Left ventricle myocardium inferior (tissue), 1 donor: ENCODE results near the gene VAV3. TPM values are rescaled to one million over a fixed set of nuclear protein-coding genes. Genes with fewer than 3 reads are reported as not detected.

Experiments
- DNase-seq: peaks from one replicate; pipeline ENCODE4 v3.0.0-alpha.2; 2020
- H3K27ac ChIP-seq: fragments of 200-600 bp; replicated peaks from 2 replicates; pipeline ENCODE4 v1.8.0; 2021
- H3K27me3 ChIP-seq: fragments of 200-600 bp; 2 replicates; pipeline ENCODE4 v1.8.0; 2021; ENCODE audit warnings: low read depth
- H3K36me3 ChIP-seq: fragments of 200-600 bp; 2 replicates; pipeline ENCODE4 v1.8.0; 2021
- H3K4me1 ChIP-seq: fragments of 200-600 bp; 2 replicates; pipeline ENCODE4 v1.8.0; 2021
- H3K4me3 ChIP-seq: fragments of 200-600 bp; 2 replicates; pipeline ENCODE4 v1.8.0; 2021; ENCODE audit warnings: mild to moderate bottlenecking, moderate library complexity
- H3K9me3 ChIP-seq: fragments of 200-600 bp; replicated peaks from 2 replicates; pipeline ENCODE4 v1.8.0; 2021
- CTCF ChIP-seq: fragments of 200-600 bp; IDR thresholded peaks from 2 replicates; pipeline ENCODE4 v1.8.0; 2021; ENCODE audit warnings: antibody characterized with exemption, mild to moderate bottlenecking, borderline replicate concordance
- intact Hi-C: fragments of 100-400 bp; cut with micrococcal nuclease; formaldehyde crosslinking; loops from one replicate; pipeline ENCODE4 v1.11.0; 2022
- total RNA-seq: library from RNA; stranded (reverse); fragmentation: NEBNext Ultra II Directional; extraction: Animal tissue kit (Norgen Biotek cat#: 25700); gene quantifications from one replicate; pipeline ENCODE4 v1.2.1, GENCODE V29; 2021
- donor health status: DM: no; HTN: yes; CAD: no; lungs with severe emphysema.

Gene VAV3
- total RNA-seq, 1 donor from 2014 or later = 1.4 TPM

DNA sequence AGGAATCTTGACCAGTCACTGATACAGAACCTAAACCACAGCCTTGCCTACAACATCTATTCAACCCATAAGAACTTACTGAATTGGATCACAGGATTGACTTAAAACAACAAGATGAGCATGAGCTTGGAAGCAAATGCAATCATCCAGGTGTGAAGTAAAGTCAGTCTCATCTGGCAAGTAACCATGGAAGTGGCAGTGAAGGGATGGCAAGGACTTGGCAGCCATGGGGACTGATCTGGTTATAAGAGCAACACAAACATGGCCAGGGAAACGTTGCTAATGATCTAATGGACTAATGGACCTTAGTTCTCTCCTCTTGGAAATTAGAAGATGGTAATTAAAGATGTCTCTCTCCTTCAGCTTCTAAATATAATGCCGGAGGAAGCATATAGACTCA is 133.1 kb downstream of the VAV3 start:
- intact Hi-C loops = no loop called here
- peaks cover 17% of the 10 kb centered on the region for H3K4me1 ChIP-seq
- no peak for TF ChIP-seq CTCF

GRCh38 chr1:107830526-107830925 is 134.5 kb downstream of the VAV3 start:
- intact Hi-C loops = no loop called here
- TF ChIP-seq CTCF = no peak
- DNase-seq = no peak
- Histone ChIP-seq H3K4me1 (peaks cover 13% of the 10 kb centered on the region), H3K27me3 (no peaks in the 10 kb centered on the region), H3K27ac (no peak overlapping the region), H3K9me3 (no peaks in the 10 kb centered on the region), H3K4me3 (no peak overlapping the region), H3K36me3 (no peaks in the 10 kb centered on the region)

More for the DNA sequence above, 133.1 kb downstream of the VAV3 start:
- Histone ChIP-seq H3K36me3 (no peaks in the 10 kb centered on the region), H3K9me3 (peaks cover 1% of the 10 kb centered on the region), H3K27me3 (no peaks in the 10 kb centered on the region), H3K27ac (no peak overlapping the region), H3K4me3 (no peak overlapping the region)
- DNase-seq = no peak

- intact Hi-C loops = no loop called here
- H3K4me1 ChIP-seq = peaks cover 12% of the 10 kb centered on the region
Measured at GRCh38 chr1:107830075-107830474, 134.9 kb downstream of the VAV3 start.

DNA sequence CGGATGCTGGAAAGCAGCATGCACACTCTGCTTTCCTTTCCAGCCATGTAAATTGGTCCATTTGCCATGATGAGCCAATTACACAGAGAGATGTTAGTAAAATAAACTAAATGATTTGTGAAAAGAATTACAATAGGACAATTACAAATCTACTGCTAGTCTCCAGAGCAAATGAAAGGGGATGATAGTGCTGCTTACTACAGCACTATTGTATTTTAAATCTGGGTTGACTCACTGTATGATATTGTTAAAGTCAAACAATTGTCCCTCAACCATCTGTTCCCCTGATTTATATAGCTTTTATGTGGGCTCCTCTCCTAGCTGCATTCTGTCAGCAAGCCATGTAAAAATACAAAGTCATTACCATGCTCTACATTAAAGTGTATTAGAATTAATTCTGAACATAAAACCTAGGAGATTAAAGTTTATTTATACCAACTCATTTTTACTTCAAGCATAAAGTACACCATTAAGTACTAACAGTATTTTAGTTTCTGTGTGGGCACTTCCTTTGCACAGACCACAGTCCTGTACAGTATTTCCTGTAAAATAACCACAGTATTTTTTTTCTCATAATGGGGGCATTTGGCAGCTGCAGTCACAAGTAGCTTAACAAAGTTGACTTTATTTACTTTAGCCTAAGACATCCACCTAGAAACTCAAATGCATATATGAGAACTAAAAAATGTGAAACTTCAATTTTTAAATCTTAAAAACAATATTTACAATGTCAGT is 135.8 kb downstream of the VAV3 start:
- no peak for TF ChIP-seq CTCF
- no peak overlapping the region for H3K27ac ChIP-seq
- intact Hi-C loops = no loop called here

More at GRCh38 chr1:107830075-107830474, 134.9 kb downstream of the VAV3 start:
- no peaks in the 10 kb centered on the region for H3K9me3 ChIP-seq
- DNase-seq = no peak
- H3K27me3 ChIP-seq = no peaks in the 10 kb centered on the region
- no peak overlapping the region for H3K27ac ChIP-seq
- TF ChIP-seq CTCF = no peak
- H3K36me3 ChIP-seq = no peaks in the 10 kb centered on the region
- H3K4me3 ChIP-seq = no peak overlapping the region

GRCh38 chr1:107824946-107825345 is 140.0 kb downstream of the VAV3 start:
- Histone ChIP-seq H3K4me1 (peaks cover 4% of the 10 kb centered on the region), H3K27me3 (no peaks in the 10 kb centered on the region), H3K36me3 (no peaks in the 10 kb centered on the region), H3K27ac (no peak overlapping the region), H3K9me3 (peaks cover 17% of the 10 kb centered on the region), H3K4me3 (no peak overlapping the region)
- no peak for DNase-seq
- TF ChIP-seq CTCF = no peak
- intact Hi-C loops = no loop called here

More for the DNA sequence above, 135.8 kb downstream of the VAV3 start:
- no peaks in the 10 kb centered on the region for H3K27me3 ChIP-seq
- H3K4me1 ChIP-seq = peaks cover 7% of the 10 kb centered on the region
- H3K4me3 ChIP-seq = no peak overlapping the region
- no peaks in the 10 kb centered on the region for H3K36me3 ChIP-seq
- no peak for DNase-seq
- H3K9me3 ChIP-seq = peaks cover 3% of the 10 kb centered on the region
